GM12878 (cell line): ENCODE measurements around the gene SCN8A. TPM values are rescaled to one million over a fixed set of nuclear protein-coding genes. Genes with fewer than 3 reads are reported as not detected.

Source experiments
- ATAC-seq: fragments of 200-7000 bp; cut with Tn5 transposase; 3 replicates; pipeline ENCODE4 v1.9.1; 2020; ENCODE audit warnings: mild to moderate bottlenecking, moderate library complexity
- BruUV-seq: library from RNA; stranded (reverse); fragments of 400-500 nt; replicated peaks from 2 replicates; lab custom pipeline; 2021; lab: Mats Ljungman, UMichigan
- CTCF ChIA-PET: fragments of 300-600 bp; sonication (Branson Sonifier 250); formaldehyde crosslinking; extraction: SDS; loops from one replicate; lab custom pipeline; 2021; ENCODE audit warnings: inconsistent platforms; lab: Yijun Ruan, JAX
- POLR2A ChIA-PET: fragments of 350-600 bp; formaldehyde crosslinking; extraction: SDS; loops from one replicate; lab custom pipeline; 2021; ENCODE audit warnings: inconsistent platforms; lab: Charles Lee
- RAD21 ChIA-PET: fragments of 300-600 bp; sonication (Branson Sonifier 250); formaldehyde crosslinking; loops from one replicate; lab custom pipeline; 2023; ENCODE audit warnings: antibody characterized with exemption; ENCODE audit not compliant: unreplicated experiment; lab: Charles Lee
- SMC1A ChIA-PET: fragments of 300-600 bp; sonication (Branson Sonifier 250); formaldehyde crosslinking; loops from one replicate; lab custom pipeline; 2023; ENCODE audit not compliant: unreplicated experiment, uncharacterized antibody; lab: Charles Lee
- DNase-seq: peaks from one replicate; pipeline ENCODE4 v3.0.0-alpha.2; 2011; ENCODE audit warnings: low read depth, low spot score
- FAIRE-seq: peaks from 3 replicates; lab custom pipeline; 2011; peaks lifted over from hg19 to GRCh38; lab: Jason Lieb, UNC
- H2AFZ ChIP-seq: 2 replicates; pipeline ENCODE4 v1.6.0; 2011; ENCODE audit warnings: low read depth, low read length, control low read depth; ENCODE audit not compliant: control insufficient read depth
- H3K27ac ChIP-seq: 2 replicates; pipeline ENCODE4 v1.5.1; 2011; ENCODE audit warnings: control low read depth; ENCODE audit not compliant: control insufficient read depth, insufficient read depth
- H3K27me3 ChIP-seq, 2 experiments: replicated peaks in 1 of 2; 2 replicates each; pipeline versions ENCODE4 v1.6.0 to v1.6.1; 2011; ENCODE audit warnings: low read length in 1 of 2; ENCODE audit not compliant: control insufficient read depth in 2 of 2, insufficient read depth in 2 of 2
- H3K36me3 ChIP-seq, 2 experiments: 2 replicates each; pipeline ENCODE4 v1.5.1; 2011; ENCODE audit warnings: low read length in 1 of 2; ENCODE audit not compliant: control insufficient read depth in 2 of 2, insufficient read depth in 2 of 2
- H3K4me1 ChIP-seq: 2 replicates; pipeline ENCODE4 v1.6.1; 2011; ENCODE audit warnings: mild to moderate bottlenecking, low read length, moderate library complexity, mixed read lengths; ENCODE audit not compliant: control insufficient read depth, insufficient read depth
- H3K4me2 ChIP-seq: 2 replicates; pipeline ENCODE4 v1.6.0; 2011; ENCODE audit warnings: control low read depth; ENCODE audit not compliant: control insufficient read depth, insufficient read depth
- H3K4me3 ChIP-seq: fragments of 200-600 bp; sonication (generic); 2 replicates; pipeline ENCODE4 v1.5.1; 2016
- H3K79me2 ChIP-seq: 2 replicates; pipeline ENCODE4 v1.6.0; 2011; ENCODE audit warnings: low read length; ENCODE audit not compliant: control insufficient read depth, insufficient read depth
- H3K9ac ChIP-seq: 2 replicates; pipeline ENCODE4 v1.8.0; 2011; ENCODE audit warnings: low read length, control low read depth, mixed read lengths; ENCODE audit not compliant: control insufficient read depth, insufficient read depth
- H3K9me3 ChIP-seq: replicated peaks from 3 replicates; pipeline ENCODE4 v1.5.1; 2011; ENCODE audit warnings: mild to moderate bottlenecking, low read length; ENCODE audit not compliant: control insufficient read depth, insufficient read depth
- H4K20me1 ChIP-seq: 2 replicates; pipeline ENCODE4 v1.6.0; 2011; ENCODE audit not compliant: control insufficient read depth, insufficient read depth
- BCL11A ChIP-seq: IDR thresholded peaks from 2 replicates; pipeline ENCODE4 v1.6.1; 2011; ENCODE audit warnings: low read depth, low read length
- ETV6 ChIP-seq, 2 experiments: fragments of 450-650 bp in 1 of 2; IDR thresholded peaks in 1 of 2; conservative IDR thresholded peaks in 1 of 2; 2 replicates each; pipeline ENCODE4 v1.6.1; 2014; ENCODE audit warnings: antibody characterized with exemption in 1 of 2, borderline replicate concordance in 1 of 2, low read depth in 1 of 2, mild to moderate bottlenecking in 1 of 2, moderate library complexity in 1 of 2
- JUNB ChIP-seq: IDR thresholded peaks from 2 replicates; pipeline ENCODE4 v1.6.1; 2016; ENCODE audit warnings: antibody characterized with exemption, mild to moderate bottlenecking
- SPI1 ChIP-seq: IDR thresholded peaks from 2 replicates; pipeline ENCODE4 v1.6.1; 2011; ENCODE audit warnings: low read depth, mild to moderate bottlenecking, low read length, moderate library complexity, borderline replicate concordance; ENCODE audit not compliant: insufficient read depth
- SREBF1 ChIP-seq: IDR thresholded peaks from 2 replicates; pipeline ENCODE4 v1.6.1; 2012; ENCODE audit warnings: mild to moderate bottlenecking, low read length
- TCF7 ChIP-seq: IDR thresholded peaks from 2 replicates; pipeline ENCODE4 v1.6.1; 2014; ENCODE audit warnings: antibody characterized with exemption, borderline replicate concordance
- whole genome bisulfite sequencing: methylation state at CpG from one replicate; pipeline ENCODE4 v1.1.6; 2016; ENCODE audit warnings: low lambda C conversion rate; ENCODE audit not compliant: insufficient replicate concordance, insufficient coverage; ENCODE audit errors: missing lambda C conversion rate; 5-methylcytosine and 5-hydroxymethylcytosine counted together
- in situ Hi-C: fragments of 300-500 bp; cut with MboI; formaldehyde crosslinking; loops from 9 replicates; pipeline ENCODE4 v1.14.3; 2018; ENCODE audit warnings: mixed read lengths
- intact Hi-C: fragments of 100-400 bp; cut with micrococcal nuclease; formaldehyde crosslinking; loops from one replicate; pipeline ENCODE4 v1.14.2; 2022; ENCODE audit not compliant: unreplicated experiment
- polyA plus RNA-seq, 11 experiments: library from polyadenylated mRNA; depleted of rRNA in 4 of 11; unstranded in 6 of 11; stranded (reverse) in 5 of 11; fragments of >200 nt; fragmentation: Nextera tagmentation in 4 of 11; fragmentation: Illumina TruSeq in 1 of 11; extraction: Ambion mirVana in 4 of 11; extraction: Trizol in 1 of 11; gene quantifications; 1 replicate in 1 of 11; 2 replicates in 10 of 11; pipeline versions ENCODE4 v1.2.1 to v1.2.3, GENCODE V29; 2011 to 2016; ENCODE audit warnings: inconsistent platforms in 2 of 11, missing spikeins in 2 of 11, low read depth in 1 of 11
- total RNA-seq, 4 experiments: library from RNA; depleted of rRNA in 3 of 4; stranded (reverse); fragments of >200 nt in 3 of 4; fragmentation: Illumina TruSeq in 1 of 4; extraction: Trizol in 1 of 4; gene quantifications; 2 replicates each; pipeline versions ENCODE4 v1.2.1 to v1.2.3, GENCODE V29; 2013 to 2021
- TF ChIP-seq, protein P1 (sequence below): fragments of 450-650 bp; IDR thresholded peaks from 2 replicates; pipeline ENCODE4 v1.6.1; 2017; ENCODE audit warnings: mild to moderate bottlenecking
- TF ChIP-seq, protein P2 (sequence below): IDR thresholded peaks from 2 replicates; pipeline ENCODE4 v1.6.1; 2012; ENCODE audit warnings: low read length, inconsistent platforms

Gene SCN8A
- total and polyA plus RNA-seq, 10 of the 15 experiments (the other 5 are each of a cell fraction or from before 2014, with no cell fraction given) = 0.02 to 0.23 (median 0.06) TPM; not detected in 2

DNA sequence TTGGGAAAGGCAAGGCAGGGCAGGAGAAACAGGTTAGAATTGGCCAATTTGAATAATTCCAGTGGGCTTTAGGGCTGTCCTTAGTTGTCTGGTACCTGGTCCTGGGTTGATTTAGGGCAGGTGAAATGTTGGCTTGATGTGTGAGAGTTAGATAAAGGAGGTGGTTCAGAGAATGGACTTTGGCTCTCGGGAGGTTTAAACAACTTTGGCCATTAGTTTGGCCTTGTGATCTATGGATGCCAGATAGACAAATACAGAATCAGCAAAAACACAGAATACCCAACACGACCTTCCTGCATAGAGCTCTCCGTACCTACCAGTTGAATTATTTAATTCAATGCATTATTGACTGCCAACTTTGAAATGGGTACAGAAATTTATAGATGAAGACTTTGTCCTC is 35.1 kb downstream of the SCN8A start:
- BruUV-seq = no TSS peak
- Histone ChIP-seq H3K9ac (no peak overlapping the region), H3K36me3 (no peaks in the 10 kb centered on the region), H3K9me3 (no peaks in the 10 kb centered on the region), H3K4me2 (no peak overlapping the region), H4K20me1 (no peaks in the 10 kb centered on the region), H3K4me1 (no peaks in the 10 kb centered on the region), H2AFZ (no peak overlapping the region), H3K4me3 (no peak overlapping the region), H3K79me2 (no peaks in the 10 kb centered on the region), H3K27me3 (no peaks in the 10 kb centered on the region), H3K27ac (no peak overlapping the region)
- TF ChIP-seq, protein P1, sequence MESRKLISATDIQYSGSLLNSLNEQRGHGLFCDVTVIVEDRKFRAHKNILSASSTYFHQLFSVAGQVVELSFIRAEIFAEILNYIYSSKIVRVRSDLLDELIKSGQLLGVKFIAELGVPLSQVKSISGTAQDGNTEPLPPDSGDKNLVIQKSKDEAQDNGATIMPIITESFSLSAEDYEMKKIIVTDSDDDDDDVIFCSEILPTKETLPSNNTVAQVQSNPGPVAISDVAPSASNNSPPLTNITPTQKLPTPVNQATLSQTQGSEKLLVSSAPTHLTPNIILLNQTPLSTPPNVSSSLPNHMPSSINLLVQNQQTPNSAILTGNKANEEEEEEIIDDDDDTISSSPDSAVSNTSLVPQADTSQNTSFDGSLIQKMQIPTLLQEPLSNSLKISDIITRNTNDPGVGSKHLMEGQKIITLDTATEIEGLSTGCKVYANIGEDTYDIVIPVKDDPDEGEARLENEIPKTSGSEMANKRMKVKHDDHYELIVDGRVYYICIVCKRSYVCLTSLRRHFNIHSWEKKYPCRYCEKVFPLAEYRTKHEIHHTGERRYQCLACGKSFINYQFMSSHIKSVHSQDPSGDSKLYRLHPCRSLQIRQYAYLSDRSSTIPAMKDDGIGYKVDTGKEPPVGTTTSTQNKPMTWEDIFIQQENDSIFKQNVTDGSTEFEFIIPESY = no peak
- TF ChIP-seq JUNB (no peak), SPI1 (no peak), BCL11A (no peak), TCF7 (no peak), SREBF1 (no peak), ETV6 (conservative IDR thresholded peaks at IDR 0.05 in 1 of 2, IDR thresholded peaks at IDR 0.05 in 1 of 2; ENCODE audit: borderline replicate concordance in 1 of 2, low read depth in 1 of 2) (no peak)
- TF ChIP-seq, protein P2, sequence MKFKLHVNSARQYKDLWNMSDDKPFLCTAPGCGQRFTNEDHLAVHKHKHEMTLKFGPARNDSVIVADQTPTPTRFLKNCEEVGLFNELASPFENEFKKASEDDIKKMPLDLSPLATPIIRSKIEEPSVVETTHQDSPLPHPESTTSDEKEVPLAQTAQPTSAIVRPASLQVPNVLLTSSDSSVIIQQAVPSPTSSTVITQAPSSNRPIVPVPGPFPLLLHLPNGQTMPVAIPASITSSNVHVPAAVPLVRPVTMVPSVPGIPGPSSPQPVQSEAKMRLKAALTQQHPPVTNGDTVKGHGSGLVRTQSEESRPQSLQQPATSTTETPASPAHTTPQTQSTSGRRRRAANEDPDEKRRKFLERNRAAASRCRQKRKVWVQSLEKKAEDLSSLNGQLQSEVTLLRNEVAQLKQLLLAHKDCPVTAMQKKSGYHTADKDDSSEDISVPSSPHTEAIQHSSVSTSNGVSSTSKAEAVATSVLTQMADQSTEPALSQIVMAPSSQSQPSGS = no peak
- RAD21 ChIA-PET = no interaction called here
- no peak for ATAC-seq
- SMC1A ChIA-PET = no interaction called here
- in situ Hi-C loops (no loop called here), intact Hi-C loops (no loop called here)
- CTCF ChIA-PET = no interaction called here
- no peak for FAIRE-seq
- no peak for DNase-seq
- POLR2A ChIA-PET = no interaction called here
- WGBS = 30% methylated on average over 3 of the region's 3 CpGs
